AG09309 (cell line): ENCODE data around the gene FBXW10B.
"Not testable (repeated sequence)": the region's sequence is repeated elsewhere in the genome, so short reads cannot be mapped to it uniquely, and the experiment has no call there.

ENCODE experiments used
- DNase-seq: peaks from one replicate; pipeline ENCODE4 v3.0.0-alpha.2; 2010; ENCODE audit warnings: low read depth
- H3K4me3 ChIP-seq: 2 replicates; pipeline ENCODE4 v1.5.1; 2011; ENCODE audit warnings: mild to moderate bottlenecking, low read depth, low read length, moderate library complexity; ENCODE audit not compliant: control insufficient read depth
- TF ChIP-seq, protein P1 (sequence below): IDR thresholded peaks from 2 replicates; pipeline ENCODE4 v1.5.1; 2011; ENCODE audit warnings: mild to moderate bottlenecking, low read depth, low read length, inconsistent platforms; ENCODE audit not compliant: insufficient read depth, control insufficient read depth; ENCODE audit errors: missing control alignments

Gene FBXW10B

DNA sequence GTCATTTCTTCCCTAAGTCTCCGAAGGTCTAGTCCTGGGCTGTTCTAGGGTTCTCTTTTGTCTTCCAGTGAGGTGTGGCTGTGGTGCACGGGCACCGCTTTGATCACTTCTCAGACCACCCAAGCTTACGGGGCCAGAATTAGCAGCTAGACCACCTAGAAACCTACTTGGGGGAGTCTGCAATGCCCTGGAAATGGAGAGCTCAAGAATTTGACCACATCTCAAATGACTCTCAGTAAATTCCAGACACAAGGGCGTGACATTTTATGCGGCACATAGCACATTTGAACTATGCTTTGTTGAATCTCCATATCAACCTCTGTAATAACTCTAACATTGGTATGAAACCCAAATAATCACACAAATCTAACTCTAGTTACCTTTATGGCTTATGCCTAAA, 39.7 kb upstream of the FBXW10B start:
- no peak for DNase-seq
- H3K4me3 ChIP-seq = no peak overlapping the region
- TF ChIP-seq, protein P1, sequence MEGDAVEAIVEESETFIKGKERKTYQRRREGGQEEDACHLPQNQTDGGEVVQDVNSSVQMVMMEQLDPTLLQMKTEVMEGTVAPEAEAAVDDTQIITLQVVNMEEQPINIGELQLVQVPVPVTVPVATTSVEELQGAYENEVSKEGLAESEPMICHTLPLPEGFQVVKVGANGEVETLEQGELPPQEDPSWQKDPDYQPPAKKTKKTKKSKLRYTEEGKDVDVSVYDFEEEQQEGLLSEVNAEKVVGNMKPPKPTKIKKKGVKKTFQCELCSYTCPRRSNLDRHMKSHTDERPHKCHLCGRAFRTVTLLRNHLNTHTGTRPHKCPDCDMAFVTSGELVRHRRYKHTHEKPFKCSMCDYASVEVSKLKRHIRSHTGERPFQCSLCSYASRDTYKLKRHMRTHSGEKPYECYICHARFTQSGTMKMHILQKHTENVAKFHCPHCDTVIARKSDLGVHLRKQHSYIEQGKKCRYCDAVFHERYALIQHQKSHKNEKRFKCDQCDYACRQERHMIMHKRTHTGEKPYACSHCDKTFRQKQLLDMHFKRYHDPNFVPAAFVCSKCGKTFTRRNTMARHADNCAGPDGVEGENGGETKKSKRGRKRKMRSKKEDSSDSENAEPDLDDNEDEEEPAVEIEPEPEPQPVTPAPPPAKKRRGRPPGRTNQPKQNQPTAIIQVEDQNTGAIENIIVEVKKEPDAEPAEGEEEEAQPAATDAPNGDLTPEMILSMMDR = no peak

DNA sequence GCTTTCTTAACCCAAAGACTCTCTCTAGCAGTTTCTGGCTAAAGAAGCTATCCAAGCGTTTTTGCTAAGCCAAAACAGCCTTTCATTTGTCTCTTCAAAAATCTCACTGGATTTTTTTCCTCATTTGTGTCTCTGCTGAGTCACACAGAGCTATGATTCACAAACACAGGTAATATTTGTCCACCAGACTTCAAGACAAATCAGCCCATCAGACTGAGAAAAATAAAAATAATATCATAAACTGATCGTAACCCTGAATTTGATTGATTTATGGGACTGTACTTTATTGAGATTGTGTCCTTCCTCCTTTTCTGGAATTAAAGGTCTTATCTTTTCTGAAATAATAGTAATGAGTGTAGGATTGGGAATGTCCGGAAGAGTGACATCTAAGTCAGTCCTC, 38.8 kb upstream of the FBXW10B start:
- no peak overlapping the region for H3K4me3 ChIP-seq
- DNase-seq = no peak
- TF ChIP-seq, protein P1 = no peak

DNA sequence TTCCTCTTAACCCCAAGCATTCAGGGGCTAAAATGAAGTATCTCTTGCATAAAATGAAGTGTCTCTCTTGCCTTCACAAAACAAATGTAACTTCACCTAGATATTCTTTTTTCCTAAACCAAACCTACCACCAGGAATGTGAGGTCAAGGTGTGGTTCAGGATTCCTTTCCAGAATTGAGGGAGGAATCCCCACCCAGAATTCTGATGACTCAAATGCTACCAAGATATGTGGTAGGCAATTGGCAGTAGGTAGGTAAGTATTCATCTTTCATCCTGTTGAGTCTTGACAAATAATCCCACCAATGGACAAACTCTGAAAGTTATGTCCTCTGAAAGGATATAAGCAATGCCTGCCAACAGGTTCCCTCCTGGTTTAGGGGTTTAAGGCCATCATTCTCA, 38.4 kb upstream of the FBXW10B start:
- no peak for DNase-seq
- TF ChIP-seq, protein P1 = no peak
- no peak overlapping the region for H3K4me3 ChIP-seq

DNA sequence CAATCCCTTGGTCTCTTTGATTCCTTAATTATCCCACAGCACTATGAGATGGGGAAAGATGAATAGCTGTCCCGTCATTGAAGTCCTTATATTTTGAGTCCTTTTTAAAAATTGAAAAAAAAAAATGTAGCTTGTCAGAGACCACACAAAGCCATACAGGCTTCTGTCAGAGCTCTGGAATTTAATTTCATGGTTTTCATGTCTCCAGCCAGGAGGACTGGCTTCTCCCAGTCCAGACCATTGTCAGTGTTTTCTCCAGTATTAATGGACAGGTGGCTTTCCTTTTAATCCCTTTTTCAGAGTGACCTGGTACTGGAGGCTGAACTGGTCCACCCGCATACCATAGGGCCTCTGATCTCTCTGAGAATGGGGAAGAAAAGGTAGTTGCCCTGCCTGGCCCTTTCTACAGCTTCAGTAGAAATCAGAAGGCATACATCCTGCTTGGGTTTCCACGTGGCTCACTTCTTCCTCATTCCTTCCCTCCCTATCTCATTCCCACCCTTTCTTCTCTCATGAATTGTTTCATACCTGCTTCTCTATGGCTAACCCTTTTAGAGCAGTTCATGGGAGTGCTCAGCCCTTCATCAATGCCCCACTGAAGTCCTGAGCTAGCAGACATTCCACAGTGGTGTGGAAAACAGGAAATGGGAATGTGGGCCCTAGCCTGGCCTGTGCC, 35.5 kb upstream of the FBXW10B start:
- no peak for DNase-seq
- H3K4me3 ChIP-seq = no peak overlapping the region
- TF ChIP-seq, protein P1 = no peak

DNA sequence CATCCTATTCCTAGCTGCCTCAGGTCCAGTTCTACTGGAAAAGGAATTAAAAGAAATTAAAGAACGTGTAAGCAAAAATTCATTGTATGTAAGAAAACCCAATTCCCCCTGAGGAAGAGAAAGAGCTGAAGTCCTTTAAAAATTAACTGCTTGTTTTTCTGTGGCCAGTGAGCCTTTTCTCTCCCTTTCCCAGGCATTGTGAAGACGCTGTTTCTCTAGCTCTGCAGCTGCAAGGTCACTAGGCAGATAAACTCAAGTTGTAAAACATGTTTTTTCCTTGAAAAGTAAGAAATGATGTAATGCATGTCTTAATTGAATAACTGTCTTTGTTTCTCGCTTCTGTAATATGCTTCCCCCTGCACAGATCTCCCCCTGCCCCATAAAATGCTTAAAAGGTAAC, 34.9 kb upstream of the FBXW10B start:
- not testable (repeated sequence) for DNase-seq

DNA sequence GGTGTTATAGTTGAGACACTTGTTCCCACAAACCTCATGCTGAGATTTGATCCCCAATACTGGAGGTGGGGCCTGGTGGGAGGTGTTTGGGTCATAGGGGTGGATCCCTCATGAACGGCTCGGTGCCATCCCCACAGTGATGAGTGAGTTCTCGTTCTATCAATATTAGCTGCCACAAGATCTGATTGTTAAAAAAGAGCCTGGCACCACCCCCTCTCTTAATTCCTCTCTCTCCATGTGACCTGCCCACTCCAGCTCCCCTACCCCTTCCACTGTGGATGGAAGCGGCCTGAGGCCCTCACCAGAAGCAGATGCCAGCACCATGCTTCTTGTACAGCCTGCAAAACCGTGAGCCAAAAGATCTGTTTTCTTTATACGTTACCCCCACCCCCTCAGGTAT, 33.5 kb upstream of the FBXW10B start:
- TF ChIP-seq, protein P1 = no peak
- DNase-seq = no peak
- no peak overlapping the region for H3K4me3 ChIP-seq

More for the DNA sequence above, 34.9 kb upstream of the FBXW10B start:
- H3K4me3 ChIP-seq = not testable (repeated sequence)

DNA sequence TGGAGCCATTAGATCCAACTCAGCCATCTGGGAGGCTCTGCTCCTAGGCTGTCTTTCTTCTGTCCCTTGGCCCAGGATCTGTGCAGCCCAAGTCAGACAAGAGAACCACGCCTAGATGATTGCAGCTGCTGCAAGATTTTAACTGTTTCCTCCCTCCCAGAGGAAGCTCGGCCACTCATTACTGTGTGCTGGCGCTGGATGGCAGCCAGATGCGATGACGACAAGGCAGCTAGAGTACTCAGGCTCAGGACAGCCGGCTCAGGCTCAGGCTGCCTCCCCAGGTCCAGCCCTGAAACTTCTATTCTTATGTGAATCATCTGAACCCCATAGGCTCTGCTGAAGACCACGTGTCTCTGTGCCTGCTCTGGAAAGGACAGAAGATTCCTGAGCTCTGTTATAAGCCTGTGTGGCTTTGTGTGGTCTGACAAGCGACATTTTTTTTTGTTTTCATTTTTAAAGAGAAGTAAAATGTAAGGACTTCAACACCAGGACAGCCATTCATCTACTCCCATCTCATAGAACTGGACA, 32.1 kb upstream of the FBXW10B start:
- TF ChIP-seq, protein P1 = no peak
- H3K4me3 ChIP-seq = peak overlapping the region; percentile 98
- peak; percentile 93 for DNase-seq
